Left renal cortex interstitium (tissue), 4 donors: ENCODE data around the gene NPTXR. TPM values are rescaled to one million over a fixed set of nuclear protein-coding genes. Genes with fewer than 3 reads are reported as not detected.
"Not testable (repeated sequence)": the region's sequence is repeated elsewhere in the genome, so short reads cannot be mapped to it uniquely, and the experiment has no call there.

ENCODE experiments used
- DNase-seq, 4 donors: peaks; one replicate each; pipeline ENCODE4 v3.0.0-alpha.2; 2013; ENCODE audit warnings: low read depth in 4 of 4, low spot score in 2 of 4, missing footprints in 1 of 4
- polyA plus RNA-seq, 4 donors: library from polyadenylated mRNA; unstranded; fragments of 120-200 nt; gene quantifications; one replicate each; pipeline ENCODE4 v1.2.1, GENCODE V29; 2013; ENCODE audit not compliant: insufficient read length in 4 of 4

The NPTXR gene
- polyA plus RNA-seq, 4 donors = 4.3 to 4.8 (median 4.7) TPM

DNA sequence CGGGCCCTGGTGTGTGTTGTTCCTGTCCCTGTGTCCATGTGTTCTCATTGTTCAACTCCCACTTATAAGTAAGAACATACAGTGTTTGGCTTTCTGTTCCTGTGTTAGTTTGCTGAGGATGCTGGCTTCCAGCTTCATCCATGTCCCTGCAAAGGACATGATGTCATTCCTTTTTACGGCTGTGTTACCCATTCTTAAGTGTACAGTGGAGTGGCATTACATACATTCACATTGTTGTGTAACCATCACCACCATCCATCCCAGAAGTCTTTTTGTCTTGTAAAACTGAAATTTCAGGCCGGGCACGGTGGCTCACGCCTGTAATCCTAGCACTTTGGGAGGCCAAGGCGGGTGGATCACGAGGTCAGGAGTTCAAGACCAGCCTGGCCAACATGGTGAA lies 10.6 kb upstream of the NPTXR start:
- DNase-seq = not testable (repeated sequence)

DNA sequence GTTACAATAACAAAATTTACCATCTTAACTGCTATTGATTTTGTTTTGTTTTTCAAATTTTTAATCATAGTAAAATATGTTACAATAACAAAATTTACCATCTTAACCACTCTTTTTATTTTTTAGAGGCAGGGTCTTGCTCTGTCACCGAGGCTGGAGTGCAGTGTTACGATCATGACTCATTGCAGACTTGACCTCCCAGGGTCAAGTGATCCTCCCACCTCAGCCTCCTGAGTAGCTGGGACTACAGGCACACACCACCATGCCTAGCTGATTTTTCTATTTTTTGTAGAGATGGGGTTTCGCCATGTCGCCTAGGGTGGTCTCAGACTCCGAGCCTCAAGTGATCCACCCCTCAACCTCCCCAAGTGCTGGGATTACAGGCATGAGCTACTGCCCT lies 10.1 kb upstream of the NPTXR start:
- not testable (repeated sequence) for DNase-seq

DNA sequence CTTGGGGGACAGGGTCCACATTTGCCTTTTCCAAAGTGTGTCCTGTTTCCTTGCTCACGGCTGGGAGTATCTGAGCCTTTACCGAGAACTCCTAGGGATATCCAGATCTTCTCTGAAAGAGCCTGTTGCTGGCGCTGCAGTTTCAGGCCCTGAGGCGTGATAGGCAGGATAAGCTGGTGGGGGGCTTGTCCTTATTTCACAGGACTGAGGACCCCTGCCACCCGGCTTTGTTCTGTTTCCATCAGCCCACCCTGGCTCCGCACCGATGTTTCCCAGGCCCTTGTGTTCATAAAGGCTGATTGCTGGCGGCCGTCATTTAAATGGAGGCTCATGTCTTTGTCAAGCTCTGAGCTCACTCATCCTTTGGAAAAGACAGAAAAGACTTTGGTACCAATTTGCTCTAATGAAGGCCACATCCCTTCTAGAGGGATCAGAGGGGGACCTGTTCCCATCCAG lies 9.4 kb upstream of the NPTXR start:
- DNase-seq = no peak

DNA sequence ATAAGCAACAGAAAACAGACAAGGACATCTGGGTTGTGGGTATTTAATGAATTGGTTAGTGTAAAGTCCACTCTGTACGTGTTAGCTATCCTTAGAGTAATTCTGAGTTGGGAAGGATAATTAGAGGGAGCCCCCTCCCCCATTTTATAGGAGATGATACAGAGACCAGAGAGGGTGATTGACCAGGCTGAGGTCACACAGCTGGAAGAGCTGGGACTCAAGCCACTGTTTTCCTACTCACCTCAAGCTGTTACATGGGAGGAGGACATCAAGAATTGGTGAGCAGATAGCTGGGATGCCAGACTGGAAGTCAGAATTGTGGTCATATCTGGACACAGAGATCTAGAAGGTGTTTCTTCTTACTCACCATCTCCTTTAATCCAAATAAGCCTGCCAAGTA lies 8.7 kb upstream of the NPTXR start:
- DNase-seq = no peak

DNA sequence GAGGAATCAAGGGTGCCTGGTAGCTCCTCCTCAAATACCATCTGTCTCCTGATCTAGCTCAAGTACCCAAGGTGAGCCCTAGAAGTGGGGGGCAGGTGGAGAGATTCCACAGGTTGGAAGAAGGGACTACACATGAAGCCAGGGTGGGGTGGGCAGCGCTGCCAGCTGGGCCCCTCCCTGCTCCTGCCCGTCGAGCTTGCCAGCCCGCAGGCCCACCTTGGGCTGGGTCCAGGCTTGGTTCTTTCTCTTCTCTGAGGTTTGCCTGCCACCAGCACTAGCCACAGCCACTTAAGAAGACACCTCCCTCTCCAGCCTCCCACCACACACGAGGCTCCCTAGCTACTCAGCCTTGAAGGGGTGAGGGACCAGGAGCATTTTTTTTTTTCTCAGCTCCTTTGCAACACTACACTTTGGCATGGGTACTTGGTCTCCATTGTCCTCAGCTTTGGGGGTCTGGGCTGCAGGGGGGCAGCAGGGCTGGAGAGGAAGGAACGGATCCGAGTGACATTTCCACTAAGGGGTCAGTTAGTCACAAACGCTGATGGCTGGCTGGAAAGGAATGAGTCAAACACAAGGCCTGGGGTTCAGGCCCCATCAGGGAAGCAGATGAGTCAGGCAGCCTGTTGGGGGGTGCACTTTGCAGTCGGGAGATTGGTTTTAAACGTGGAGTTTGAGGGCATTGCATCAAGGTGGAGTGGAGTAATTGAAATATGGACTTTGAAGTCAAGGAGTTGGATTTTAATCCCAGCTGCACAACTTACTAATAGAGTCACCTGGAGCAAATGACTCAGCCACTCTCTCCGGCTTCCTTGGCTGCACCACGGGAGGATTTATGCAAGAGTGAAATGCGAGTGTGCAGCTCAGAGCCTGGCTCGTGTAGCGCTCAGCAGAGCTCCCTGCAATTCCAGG lies 7.4 kb upstream of the NPTXR start:
- DNase-seq = no peak

DNA sequence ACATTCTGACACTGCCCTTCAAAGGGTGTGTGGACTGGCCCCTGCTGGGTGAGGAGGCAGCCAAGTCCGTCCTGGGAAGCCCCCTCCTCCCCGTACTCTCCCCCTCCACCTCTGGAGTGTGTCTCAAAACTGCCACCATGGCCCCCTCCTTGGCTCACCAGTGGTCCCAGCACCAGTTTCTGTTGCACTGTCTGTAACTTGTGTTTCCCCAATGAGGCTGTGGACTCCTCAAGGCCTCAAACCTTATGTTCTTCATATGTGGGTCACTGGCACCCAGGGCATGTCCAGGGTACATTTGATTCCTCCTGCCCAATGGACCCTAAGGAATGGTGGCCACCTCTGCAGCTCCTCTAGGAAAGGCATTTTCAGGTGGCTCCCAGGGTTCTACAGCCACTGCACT lies 6.6 kb upstream of the NPTXR start:
- DNase-seq = no peak

DNA sequence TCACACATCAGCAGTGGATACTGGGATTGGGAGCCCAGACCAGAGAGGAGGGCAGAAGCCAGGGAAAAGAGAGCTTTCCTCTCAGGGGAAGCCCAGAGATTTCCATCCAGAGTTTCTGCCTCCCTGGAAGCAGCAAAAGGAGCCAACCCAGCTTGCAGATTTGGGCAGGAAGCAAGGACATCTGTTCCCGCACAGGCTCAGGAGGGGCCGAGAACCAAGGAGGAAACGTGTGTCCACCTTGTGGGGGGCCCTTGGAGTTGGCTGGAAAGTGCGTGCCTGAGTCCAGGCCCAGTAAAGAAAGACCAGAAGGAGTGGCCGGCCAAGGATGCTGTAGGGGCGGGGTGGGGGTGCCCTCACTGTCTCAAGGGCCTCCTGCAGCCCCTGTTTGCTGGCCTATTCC lies 6.0 kb upstream of the NPTXR start:
- no peak for DNase-seq

DNA sequence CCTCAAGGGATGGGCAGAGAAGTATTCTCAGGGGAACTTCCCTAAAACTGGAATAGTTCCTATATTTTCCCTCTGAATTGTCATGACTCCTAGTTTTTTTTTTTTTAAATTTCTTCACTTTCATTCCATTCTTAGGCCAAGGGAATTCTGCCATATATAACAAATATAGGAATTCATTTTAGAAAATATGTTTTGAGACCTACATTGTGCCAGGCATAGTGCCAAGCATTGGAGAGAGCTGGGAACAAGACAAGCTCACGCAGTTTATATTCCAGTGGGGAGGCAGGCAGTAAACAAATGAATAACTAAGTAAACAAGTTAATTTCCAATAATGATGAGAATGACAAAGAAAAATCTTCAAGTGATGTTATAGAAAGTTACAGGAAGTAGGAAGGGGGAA lies 2.6 kb upstream of the NPTXR start:
- DNase-seq = no peak

DNA sequence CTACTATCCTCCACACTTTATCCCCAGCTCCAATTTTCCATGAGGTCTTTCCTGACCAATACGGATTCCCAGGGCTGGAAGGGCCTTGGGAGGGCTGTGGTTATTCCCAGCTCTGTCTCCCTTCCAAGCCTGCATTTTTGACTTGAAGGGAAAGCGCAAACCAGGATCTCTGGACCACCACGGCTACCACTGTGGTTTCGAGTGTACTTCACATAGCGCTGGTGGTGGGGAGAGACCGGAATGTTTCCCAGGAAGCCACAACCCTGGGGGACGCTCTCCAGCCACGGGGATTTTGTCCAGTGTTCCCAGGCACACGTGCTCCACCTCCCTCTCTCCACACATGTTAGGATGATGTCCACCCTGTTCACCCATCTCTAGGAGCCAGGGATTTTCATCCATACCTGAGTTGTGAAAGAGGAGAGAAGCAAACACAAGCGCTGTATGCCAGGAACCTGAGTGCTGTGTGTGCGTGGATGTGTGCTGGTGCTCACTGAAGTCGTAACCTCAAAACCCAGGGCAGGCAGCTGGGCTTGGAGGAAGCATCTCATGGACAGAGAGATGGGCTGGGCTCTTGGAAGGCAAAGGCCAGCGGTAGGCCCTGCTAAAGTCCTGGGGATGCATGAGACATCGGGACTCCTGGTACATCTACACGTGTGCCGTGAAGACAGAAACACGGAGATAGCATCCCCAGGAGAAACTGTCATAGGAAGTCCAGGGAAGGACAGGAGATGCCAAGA lies 1.3 kb upstream of the NPTXR start:
- no peak for DNase-seq

DNA sequence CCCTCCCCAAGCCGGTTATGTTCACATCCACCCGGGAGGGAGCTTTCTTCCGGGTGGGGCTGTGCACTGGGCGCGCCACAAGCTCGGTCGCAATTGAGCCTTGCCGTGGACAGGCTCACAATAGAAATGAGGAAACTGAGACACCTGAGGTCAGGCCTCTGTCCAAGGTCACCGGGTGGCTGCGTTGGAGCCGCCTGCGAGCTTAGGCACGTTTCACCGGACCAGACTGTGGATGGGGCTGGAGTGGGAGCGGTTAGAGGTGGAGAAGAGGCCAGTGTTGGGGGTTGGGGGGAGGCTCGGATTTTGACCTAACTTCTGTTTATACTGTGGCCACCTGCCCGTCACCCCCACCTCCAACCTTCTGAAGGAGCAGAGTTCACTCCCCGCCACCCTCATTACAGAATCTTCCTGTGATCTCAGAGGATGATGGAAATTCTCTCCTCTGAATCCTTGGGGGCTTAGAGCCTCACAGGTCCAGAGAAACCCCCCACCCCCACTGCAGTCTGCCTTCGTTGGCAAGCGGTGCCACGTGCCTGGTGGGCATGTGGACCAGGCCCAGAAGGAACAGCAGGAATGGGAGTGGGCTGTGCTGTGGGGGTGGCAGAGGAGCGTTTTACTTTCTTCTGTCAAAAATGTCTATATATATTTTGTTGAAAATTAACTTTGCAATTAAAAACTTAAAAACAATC lies 631 bp upstream of the NPTXR start:
- DNase-seq = no peak

DNA sequence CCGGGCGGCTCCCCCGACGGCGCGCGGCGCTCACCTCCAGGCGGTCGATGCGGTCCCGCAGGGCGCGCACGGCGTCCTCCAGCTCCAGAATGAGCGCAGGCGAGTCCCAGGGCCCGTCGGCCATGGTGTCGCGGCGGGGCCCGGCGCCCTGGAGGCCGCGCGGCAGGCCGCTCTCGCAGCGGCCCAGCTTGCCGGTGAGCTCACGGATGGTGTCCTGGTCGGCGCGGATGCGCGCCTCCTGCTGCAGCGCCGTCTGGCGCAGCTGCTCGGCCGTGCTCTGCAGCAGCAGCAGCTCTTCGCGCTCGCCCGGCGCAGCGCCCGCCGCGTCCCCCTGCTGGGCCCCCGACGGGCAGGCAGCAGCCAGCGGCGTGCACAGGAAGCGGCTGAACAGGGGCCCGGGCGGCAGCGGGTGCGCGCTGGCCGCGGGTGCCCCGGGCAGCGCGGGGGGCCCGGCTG lies 599 bp downstream of the NPTXR start:
- peak in 3 of 4 donors; percentile 50 to 53 (median 51) for DNase-seq

DNA sequence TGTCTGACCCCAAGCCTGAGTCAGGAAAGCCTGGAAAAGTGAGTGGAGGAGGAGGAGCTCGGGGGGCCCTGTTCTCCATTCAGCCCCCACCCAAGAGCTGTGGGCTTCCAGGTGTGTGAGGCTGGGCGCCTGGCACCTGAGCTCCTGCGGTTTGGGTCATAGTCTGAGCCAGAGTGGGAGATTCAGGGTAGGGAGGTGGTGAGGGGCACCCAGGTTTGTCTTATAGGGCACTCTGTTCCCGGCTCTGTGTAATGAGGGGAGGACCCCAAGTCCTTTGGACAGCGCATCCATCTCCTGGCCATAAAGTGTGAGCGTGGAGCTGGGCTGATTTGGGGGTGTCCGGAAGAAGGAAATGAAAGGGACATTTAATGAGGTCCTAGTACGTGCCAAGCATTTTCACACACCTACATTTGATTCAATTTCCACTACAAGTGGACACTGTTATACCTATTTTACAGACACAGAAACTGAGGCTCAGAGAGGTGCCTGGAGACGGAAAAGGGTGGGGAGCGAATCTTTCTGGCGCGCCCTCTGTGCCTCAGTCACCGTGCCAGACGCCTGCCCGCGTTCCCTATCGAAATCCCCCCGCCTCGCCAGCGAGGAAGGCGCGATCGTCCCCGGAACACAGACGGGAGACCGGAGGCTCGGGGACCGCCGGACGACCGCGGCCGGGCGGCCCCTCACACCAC lies 1.2 kb downstream of the NPTXR start:
- DNase-seq = no peak

DNA sequence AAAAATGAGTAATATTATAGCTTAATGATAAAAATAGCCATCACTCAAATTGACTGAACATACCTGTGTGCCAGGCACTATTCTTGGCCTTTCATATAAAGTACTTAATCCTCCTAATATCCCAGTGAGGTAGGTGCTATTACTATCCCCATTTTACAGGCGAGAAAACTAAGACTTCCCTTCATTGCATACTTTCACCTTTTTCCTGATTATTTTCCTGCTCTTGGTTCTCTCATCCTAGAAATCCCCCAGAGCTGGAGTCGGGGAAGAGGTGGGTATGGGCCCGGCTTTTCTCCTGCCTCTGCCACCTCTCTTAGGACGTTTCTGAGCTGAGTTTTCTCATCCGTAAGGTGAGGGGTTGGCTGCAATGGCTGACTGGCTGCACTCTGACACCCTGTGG lies 2.2 kb downstream of the NPTXR start:
- DNase-seq = no peak

DNA sequence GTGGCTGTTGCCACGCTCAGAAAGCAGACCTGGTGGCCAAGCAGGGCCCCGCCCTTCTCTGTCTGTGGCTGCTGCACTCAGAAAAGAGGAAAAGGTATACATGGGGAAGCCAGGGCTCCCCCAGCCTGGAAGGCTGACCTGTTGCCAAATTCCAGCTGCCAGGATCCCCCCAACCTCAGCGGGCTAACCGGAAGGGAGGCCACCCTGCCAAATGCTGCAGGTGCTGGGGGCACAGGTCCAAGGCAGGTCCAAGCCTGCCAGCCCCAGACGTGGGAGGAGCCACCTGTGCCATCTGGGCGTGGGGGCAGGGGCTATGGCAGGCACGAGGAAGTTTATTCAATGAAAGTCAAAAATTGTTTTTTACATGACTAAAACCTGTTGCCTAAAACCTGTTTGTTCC lies 2.6 kb downstream of the NPTXR start:
- no peak for DNase-seq

DNA sequence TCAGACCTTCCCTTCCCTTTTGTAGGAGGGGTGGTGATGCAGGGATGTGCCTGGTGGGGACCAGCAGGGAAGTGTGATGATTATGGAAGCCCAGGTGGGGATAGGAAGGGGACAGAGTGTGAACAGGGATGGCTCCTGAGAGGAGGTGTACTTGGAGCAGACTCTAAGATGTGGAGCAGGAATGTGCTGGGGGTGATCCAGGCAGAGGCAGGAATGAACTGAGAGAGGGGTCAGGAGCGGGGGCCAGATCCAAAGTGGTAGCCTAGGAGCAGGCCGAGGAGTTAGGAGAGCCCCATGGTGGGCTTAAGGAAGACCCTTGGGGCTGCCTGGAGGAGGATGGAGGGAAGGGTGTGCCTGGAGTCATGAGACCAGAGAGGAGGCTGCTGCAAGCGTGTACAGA lies 3.7 kb downstream of the NPTXR start:
- no peak for DNase-seq

DNA sequence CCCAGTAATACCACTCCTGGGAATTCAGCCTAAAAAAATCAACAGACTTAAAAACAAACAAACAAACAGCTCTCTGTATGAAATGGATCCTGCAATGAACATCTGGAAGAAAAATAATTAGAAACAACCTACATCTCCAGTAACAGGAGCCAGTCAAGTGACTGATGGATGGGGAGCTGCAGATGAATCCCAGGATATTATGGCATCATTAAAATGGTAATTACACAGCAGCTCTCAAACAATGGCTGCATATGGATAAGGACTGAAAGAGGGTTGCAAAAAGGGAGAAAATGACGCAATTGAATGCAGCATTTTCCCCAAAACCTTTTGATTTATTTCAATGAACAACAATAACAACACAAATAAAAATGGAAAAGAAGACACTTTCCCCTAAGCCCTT lies 4.1 kb downstream of the NPTXR start:
- DNase-seq = no peak

DNA sequence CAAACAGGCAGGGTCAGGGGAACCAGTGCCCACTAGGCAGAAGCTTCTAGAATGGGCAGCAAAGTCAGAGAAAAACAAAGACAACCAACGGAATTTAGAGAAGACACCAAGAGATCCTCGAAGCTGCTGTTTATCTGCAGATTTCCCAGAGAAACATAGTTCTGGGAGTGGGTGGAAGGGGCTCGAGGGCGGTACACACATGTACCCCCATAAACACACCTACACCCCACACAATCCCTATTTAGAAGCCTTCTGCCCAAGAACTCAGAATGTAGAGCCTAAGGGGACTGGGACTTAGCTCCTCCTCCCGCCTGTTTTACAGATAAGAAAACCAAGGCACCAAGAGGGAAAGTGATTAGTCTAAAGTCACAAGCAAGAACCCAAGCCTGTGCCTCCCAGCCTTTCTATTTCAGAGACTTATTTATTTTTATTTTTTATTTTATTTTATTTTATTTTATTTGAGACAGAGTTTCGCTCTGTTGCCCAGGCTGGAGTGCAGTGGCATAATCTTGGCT lies 6.4 kb downstream of the NPTXR start:
- DNase-seq = no peak

DNA sequence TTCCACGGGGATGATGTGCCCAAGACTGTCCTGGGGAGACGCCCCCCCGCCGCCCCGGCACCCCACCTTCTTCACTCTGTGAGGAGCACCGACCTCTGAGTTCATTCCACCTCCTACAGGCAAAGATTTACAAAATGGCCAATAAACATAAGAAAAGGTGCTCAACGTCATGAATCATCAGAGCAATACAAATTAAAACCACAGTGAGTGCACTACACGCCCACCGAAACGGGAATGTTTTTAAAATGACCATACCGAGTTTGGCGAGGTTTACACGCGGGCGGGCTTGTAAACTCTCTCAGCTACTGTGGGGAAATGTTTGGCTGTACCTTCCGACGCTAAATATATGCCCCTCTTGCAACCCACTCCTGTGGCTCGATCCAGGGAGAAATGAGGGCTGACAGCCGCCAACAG lies 7.9 kb downstream of the NPTXR start:
- no peak for DNase-seq

DNA sequence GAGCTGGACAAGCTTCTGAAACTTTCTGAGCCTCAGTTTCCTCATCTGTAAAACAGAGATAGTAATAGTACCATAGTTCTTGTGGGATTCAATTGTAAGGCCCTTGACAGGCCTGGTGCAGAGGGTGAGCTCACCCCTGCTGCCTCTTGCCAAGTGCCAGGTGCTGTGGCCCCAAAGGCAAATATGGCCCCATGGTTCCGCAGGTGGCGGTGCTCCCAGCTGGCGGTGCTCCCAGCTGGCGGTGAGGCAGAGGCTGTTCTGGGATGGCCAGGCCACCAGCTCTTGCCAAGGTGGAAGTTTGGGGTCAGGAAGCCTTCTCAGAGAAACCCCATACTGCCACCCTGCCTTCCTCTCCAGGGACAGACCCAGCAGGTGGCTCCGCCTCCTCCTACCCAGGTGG lies 8.8 kb downstream of the NPTXR start:
- DNase-seq = no peak

DNA sequence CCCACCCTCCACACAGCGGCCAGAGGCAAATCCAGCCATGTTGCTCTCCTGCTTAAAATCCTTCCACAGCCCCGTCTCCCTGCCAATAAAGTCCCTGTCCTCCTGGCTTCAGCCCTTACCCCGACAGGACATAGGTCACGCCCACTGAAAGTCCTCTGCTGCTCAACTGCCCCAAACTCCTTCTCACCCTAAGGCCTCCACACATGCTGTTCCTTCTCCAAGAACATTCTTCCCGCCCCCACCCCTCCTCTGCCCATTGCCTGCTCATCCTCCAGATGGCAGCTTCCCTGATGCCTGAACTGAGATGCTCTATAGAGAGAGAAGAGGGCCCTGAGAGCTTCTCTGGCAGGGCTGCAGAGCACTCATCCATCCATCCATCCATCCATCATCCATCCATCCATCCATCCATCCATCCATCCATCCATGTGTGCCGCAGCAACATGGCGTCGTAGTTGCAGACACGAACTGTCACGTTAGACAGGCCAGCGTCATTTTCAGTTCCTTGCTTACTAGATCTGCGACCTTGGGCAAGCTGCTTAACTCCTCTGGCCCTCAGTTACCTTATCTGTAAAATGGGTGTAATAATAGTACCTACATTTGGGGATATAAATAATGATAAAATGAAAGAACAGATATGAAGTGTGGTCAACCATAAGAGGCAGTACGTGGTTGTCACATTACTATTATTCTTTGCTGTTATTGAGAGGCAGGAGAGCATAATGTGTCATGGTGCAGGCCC lies 9.4 kb downstream of the NPTXR start:
- no peak for DNase-seq
